Middle frontal gyrus (tissue), 1 donor: ENCODE data around the gene PRR36.

ENCODE experiments used
- DNase-seq: peaks from one replicate; pipeline ENCODE4 v3.0.0-alpha.2; 2015; ENCODE audit warnings: low spot score; ENCODE audit errors: extremely low spot score

Gene PRR36

DNA sequence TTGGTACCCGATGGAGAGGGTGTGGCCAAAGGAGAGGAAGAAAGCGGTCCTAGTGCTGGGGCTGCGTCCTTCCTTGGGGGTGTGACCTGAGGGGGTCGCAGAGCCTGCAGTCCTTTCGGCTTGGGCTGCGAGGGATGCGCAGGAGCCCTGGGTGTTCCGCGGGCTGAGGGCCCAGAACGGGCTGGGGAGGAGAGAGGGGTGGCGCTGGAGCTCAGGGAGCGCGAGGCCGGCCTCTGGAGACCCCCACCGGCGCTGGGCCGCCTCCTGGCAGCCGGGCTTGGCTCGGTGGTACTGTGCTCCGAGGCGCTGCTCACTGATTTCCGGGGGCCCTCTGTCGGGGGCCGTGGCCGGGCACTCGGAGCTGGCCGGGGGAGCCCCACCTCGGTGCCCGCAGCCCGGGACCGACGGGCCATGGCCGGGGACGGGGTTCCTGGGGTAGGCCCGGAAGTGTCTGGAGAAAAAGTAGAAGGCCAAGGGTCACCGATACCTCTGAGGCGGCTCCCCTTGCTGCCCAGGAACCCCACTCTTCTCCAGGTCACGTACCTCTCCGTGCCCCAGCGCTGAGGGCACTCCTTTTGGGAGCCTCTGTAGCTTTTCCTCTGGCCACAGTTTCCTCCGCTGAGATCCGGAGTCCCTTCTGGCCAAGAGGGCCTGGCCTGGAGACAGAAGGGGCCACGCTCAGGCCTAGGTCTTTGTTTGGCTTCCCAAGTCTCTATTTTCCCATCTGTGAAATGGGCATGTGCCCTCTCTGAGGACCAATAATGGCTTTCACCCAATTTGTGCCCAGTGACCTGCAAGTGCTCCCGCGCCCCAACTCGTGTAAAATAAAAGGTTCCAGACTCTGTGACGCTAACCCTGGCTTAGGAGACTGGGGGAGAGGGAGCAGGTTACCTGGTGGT, 1.6 kb downstream of the PRR36 start:
- no peak for DNase-seq

GRCh38 chr19:7871437-7872305, 2.5 kb downstream of the PRR36 start:
- DNase-seq = no peak

- no peak for DNase-seq
Observed at GRCh38 chr19:7870571-7871436, 3.4 kb downstream of the PRR36 start.

DNA sequence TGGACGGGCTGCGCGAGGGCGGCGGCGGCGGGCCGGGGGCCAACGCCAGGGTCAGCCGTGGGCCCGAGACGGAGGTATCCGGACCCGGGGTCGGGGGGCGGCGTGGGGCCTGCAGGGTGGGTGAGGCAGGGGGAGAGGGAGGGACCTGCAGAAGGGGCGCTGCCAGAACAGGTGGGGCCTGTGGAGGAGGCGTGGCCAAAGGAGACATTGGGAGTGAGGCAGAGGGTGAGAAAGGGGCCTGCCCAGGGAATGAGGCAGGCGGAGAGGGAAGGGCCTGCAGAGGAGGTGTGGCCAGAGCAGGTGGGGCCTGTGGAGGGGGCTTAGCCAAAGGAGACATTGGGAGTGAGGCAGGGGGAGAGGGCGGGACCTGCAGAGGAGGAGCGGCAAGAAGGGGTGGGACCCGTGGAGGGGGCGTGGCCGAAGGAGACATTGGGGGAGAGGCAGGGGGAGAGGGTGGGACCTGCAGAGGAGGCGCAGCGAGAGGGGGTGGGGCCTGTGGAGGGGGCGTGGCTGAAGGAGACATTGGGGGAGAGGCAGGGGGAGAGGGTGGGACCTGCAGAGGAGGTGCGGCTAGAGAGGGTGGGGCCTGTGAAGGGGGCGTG, 4.2 kb downstream of the PRR36 start:
- no peak for DNase-seq

DNA sequence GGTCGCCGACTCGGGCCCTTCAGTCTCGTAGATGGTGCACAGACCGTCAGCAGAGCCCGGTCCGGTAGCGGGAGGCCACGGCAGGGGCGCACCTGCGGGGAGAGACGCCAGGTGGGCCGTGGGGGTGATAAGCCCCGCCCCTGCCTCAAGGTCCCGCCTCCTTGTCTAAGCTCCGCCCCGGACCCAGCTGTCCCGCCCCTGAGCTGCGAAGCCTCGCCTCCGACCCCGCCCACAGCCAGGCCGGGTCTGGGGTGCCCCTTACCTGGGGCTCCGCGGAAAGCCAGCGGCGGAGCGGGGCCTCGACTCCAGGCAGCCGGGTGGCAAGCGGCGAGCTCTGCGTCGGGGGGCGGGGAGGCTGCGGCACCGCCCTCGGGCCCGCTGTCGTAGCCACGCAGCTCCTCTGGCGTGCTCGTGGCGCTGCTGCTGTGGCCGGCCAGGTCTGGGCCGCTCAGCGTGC, 4.7 kb downstream of the PRR36 start:
- DNase-seq = no peak

DNA sequence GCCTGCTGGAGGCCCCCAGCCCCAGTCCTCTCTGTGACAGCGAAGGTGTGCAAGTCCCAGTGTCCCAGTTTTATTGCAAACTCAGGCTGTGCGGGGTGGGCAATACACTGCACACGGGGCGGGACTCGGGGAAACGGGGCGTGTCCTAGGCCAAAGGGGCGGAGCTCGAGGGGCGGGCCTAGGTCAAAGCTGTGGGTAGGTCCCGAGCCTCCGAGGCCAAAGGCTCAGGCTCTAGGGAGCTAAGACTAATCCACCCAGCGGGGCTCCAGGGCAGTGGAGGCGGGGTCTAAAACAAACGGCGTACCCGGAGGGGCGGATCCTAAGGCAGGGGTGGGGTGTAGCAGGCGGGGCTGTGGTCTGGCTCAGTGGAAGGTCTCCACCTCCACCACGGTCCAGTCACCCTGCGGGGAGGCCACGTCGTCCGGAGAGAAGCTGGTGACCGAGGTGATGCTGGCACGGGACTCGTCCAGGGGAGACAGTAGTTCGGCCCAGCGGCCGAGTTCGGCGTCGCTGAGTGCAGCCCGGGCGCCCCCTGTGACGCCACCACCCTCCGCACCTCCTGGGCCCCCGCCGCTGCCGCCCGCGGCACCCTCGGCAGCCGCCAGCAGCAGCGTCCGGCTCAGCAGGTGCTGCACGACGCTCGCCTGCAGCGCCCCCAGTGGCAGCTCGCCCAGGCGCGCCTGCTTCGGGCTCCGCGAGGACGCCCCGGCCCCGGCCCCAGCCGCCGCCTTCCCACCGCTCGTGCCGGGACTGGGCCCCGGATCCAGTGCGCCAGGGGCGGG, 5.3 kb downstream of the PRR36 start:
- DNase-seq = peak; percentile 54

DNA sequence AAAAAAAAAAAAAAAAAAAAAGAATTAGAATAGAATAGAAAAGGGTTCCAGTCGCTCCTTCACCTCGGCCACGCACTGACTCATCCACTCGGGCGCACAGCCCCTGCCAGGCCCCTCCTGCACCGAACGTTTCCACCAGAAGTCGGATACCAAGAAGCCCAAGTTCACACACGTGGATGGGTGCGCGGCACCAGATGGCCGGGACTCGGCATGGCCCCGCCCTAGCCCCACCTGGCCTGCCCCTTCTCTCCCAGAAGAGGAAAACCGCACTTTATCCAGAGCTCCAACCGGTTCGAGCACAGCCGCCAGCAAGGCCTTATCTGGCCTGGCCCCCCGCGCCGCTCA, 5.9 kb downstream of the PRR36 start:
- DNase-seq = no peak

- DNase-seq = no peak
Observed at GRCh38 chr19:7867092-7867844, 6.9 kb downstream of the PRR36 start.

- DNase-seq = no peak
Observed at GRCh38 chr19:7866399-7867091, 7.6 kb downstream of the PRR36 start.

DNA sequence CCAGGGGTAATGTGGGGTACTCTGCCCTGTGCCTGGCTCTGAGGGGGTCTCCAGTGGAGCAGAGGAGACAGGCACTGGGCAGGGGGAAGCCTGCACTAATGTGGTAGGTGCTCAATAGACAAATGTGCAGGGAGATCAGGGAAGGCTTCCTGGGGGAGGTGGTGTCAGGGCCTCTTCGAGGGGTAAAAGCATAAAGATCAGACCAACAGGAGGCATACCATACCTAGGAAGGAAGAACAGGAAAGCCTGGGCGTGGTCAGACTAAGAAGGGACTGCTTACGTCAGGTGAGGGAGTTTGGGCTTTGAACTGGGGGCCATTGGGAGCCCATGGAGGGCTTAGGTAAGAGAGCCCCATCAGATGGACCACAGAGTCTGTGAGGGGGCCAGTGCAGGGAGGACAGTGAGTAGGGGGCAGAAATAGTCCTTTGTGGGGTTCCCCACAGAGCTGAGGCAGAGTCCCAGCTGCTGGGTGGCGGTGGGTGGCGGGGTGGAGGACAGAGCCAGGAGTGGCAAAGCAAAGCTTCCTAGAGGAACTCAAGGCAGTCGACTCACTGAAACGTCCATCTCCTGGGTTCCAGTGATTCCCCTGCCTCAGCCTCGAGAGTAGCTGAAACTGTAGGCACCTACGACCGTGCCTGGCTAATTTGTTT, 8.8 kb downstream of the PRR36 start:
- DNase-seq = no peak

- no peak for DNase-seq
Observed at GRCh38 chr19:7864690-7865074, 9.5 kb downstream of the PRR36 start.

- no peak for DNase-seq
Observed at GRCh38 chr19:7863971-7864689, 10.1 kb downstream of the PRR36 start.

DNA sequence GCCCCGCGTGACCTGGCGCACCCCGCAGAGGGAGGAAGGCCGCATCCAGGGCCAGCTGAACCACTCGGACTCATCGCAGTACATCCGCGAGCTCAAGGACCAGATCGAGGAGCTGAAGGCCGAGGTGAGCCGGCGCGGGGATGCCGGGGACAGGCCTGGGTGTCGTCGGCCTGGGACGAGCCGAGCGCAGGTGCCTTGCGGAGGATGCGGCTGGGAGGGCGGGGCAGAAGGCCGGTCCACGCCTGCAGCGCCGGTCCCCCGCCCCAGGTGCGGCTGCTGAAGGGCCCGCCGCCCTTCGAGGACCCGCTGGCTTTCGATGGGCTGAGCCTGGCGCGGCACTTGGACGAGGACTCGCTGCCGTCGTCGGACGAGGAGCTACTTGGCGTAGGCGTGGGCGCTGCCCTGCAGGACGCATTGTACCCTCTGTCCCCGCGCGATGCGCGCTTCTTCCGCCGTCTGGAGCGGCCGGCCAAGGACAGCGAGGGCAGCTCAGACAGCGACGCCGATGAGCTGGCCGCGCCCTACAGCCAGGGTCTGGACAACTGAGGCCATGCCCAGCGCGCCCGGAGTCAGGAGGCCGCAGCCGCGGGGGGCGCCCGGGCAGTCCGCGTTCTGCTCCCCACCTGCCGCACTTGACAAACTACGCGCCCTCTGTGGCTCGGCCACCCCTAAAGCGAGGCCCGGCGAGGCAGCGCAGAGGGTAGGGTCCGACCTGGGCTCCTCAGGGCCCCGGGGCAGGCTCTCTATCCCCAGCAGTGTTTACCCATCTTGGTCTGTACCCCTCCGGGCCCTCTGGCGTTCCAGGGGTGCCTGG, 10.8 kb downstream of the PRR36 start:
- no peak for DNase-seq

DNA sequence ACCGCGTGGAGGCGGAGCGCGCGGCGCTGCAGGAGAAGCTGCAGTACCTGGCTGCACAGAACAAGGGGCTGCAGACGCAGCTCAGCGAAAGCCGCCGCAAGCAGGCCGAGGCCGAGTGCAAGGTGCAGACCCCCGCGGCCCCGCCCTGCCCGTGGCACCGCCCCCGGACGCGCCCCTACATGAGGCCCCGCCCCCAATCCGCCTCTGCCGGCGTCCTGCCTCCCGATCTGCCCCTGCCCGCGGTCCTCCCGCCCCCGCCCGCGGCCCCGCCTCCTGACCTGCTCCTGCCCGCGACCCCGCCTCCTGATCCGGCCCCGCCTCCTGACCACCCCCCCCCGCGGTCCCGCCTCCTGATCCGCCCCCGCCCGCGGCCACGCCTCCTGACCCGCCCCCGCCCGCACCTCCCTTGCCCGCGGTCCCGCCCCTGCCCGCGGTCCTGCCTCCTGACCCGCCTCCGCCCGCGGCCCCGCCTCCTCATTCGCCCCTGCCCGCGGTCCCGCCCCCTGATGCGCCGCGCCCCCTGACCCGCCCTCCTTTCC, 11.7 kb downstream of the PRR36 start:
- DNase-seq = no peak

GRCh38 chr19:7861619-7862412, 12.4 kb downstream of the PRR36 start:
- DNase-seq = no peak
